ENCODE data around the gene SCFD2. TPM values are rescaled to one million over a fixed set of nuclear protein-coding genes. Genes with fewer than 3 reads are reported as not detected.

Gene SCFD2
- polyA plus RNA-seq, 1 of the 3 experiments (the other 2 are of a cell fraction), result 14.1 TPM

DNA sequence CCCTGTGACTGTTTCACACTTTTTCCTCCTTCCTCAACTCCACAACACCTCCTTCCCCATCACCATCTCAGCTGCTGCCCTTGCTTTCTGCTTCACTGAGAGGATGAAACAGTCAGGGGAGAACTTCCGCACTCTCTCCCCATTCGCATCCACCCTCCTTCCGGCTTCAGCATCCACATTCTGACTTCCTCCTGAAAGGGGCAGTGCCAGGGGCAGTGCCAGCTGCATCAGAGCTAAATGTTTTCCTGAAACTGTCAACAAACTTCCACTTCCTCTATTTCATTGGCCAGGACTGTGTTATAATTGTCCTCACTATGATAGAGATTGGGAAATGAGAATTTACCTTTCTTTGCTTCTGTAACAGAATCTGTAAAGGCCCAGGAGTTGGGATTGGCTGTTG is 521.9 kb downstream of the SCFD2 start (continued):
- TF ChIP-seq, protein P1, sequence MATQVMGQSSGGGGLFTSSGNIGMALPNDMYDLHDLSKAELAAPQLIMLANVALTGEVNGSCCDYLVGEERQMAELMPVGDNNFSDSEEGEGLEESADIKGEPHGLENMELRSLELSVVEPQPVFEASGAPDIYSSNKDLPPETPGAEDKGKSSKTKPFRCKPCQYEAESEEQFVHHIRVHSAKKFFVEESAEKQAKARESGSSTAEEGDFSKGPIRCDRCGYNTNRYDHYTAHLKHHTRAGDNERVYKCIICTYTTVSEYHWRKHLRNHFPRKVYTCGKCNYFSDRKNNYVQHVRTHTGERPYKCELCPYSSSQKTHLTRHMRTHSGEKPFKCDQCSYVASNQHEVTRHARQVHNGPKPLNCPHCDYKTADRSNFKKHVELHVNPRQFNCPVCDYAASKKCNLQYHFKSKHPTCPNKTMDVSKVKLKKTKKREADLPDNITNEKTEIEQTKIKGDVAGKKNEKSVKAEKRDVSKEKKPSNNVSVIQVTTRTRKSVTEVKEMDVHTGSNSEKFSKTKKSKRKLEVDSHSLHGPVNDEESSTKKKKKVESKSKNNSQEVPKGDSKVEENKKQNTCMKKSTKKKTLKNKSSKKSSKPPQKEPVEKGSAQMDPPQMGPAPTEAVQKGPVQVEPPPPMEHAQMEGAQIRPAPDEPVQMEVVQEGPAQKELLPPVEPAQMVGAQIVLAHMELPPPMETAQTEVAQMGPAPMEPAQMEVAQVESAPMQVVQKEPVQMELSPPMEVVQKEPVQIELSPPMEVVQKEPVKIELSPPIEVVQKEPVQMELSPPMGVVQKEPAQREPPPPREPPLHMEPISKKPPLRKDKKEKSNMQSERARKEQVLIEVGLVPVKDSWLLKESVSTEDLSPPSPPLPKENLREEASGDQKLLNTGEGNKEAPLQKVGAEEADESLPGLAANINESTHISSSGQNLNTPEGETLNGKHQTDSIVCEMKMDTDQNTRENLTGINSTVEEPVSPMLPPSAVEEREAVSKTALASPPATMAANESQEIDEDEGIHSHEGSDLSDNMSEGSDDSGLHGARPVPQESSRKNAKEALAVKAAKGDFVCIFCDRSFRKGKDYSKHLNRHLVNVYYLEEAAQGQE (IDR thresholded peaks at IDR 0.05; ENCODE audit: low read depth, low read length), result no peak

DNA sequence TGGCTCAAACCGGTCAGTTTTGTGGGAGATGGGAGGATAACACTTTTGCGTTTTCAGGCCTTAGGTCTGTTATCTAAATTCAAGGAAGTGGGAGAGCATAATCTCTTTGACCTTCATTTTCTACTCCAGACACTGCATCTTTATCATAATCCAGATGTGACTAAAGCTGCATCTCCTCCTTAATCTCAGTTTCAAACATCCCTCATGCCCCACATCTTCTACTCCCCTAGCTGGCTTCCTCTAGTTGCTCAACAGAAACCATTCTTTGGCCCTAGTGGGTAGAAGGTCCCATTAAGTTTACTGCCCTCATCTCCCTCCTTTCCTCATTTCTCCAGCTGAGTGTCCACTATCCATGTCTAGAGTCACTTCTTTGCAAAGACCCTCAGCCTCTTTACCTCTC is 522.5 kb downstream of the SCFD2 start:
- POLR2A ChIA-PET, result interaction anchor here (1.3 kb wide), 1 partner anchor 131 kb away, joined by 3 read pairs; no protein-coding TSS in a partner anchor
- Histone ChIP-seq H3K79me2 (ENCODE audit: insufficient read depth) (no peaks in the 10 kb centered on the region), H3K36me3 (replicated peaks in 1 of 2; ENCODE audit: control insufficient read depth in 1 of 2, insufficient read depth in 2 of 2, low read length in 1 of 2) (no peaks in the 10 kb centered on the region), H3K9ac (no peak overlapping the region), H3K4me1 (ENCODE audit: control insufficient read depth in 1 of 2, insufficient read depth in 2 of 2, low read depth in 1 of 2, low read length in 1 of 2) (peaks cover 0 to 58% of the 10 kb centered on the region in 2 experiments; a peak in 2 of 4 replicates), H3K4me3 (ENCODE audit: low read depth in 2 of 2, low read length in 1 of 2) (no peak overlapping the region), H4K20me1 (ENCODE audit: insufficient read depth) (no peaks in the 10 kb centered on the region), H3K27me3 (ENCODE audit: insufficient read depth) (no peaks in the 10 kb centered on the region), H2AFZ (ENCODE audit: low read depth) (no peak overlapping the region), H3K27ac (ENCODE audit: low read depth in 2 of 2, low read length in 1 of 2) (peak overlapping the region in 1 of 2 experiments; percentile 100; a peak in 2 of 4 replicates), H3F3A (replicated peaks; ENCODE audit: insufficient read depth) (peaks cover 7% of the 10 kb centered on the region), H3K4me2 (no peak overlapping the region), H3K9me3 (no peaks in the 10 kb centered on the region), H3K9me2 (no peaks in the 10 kb centered on the region)
- TF ChIP-seq RAD21 (IDR thresholded peaks at IDR 0.05; ENCODE audit: low read length), result no peak
- TF ChIP-seq CHD2 (IDR thresholded peaks at IDR 0.05; ENCODE audit: low read length, partially characterized antibody), result no peak
- no peak for TF ChIP-seq FOXJ3 (CRISPR knock-in tag; IDR thresholded peaks at IDR 0.05)
- TF ChIP-seq MEF2A (IDR thresholded peaks at IDR 0.05; ENCODE audit: borderline replicate concordance, low read depth), result no peak
- no peak for TF ChIP-seq GATA2 (CRISPR knock-in tag; IDR thresholded peaks at IDR 0.05)
- TF ChIP-seq GABPA (IDR thresholded peaks at IDR 0.05; ENCODE audit: low read depth), result no peak
- TF ChIP-seq RCOR1 (IDR thresholded peaks at IDR 0.05; ENCODE audit: low read length), result no peak
- no peak for TF ChIP-seq MXI1 (IDR thresholded peaks at IDR 0.05; ENCODE audit: low read depth, low read length)
- TF ChIP-seq, protein P2, sequence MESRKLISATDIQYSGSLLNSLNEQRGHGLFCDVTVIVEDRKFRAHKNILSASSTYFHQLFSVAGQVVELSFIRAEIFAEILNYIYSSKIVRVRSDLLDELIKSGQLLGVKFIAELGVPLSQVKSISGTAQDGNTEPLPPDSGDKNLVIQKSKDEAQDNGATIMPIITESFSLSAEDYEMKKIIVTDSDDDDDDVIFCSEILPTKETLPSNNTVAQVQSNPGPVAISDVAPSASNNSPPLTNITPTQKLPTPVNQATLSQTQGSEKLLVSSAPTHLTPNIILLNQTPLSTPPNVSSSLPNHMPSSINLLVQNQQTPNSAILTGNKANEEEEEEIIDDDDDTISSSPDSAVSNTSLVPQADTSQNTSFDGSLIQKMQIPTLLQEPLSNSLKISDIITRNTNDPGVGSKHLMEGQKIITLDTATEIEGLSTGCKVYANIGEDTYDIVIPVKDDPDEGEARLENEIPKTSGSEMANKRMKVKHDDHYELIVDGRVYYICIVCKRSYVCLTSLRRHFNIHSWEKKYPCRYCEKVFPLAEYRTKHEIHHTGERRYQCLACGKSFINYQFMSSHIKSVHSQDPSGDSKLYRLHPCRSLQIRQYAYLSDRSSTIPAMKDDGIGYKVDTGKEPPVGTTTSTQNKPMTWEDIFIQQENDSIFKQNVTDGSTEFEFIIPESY (IDR thresholded peaks at IDR 0.05; ENCODE audit: borderline replicate concordance, low read depth), result no peak
- TF ChIP-seq, protein P3, sequence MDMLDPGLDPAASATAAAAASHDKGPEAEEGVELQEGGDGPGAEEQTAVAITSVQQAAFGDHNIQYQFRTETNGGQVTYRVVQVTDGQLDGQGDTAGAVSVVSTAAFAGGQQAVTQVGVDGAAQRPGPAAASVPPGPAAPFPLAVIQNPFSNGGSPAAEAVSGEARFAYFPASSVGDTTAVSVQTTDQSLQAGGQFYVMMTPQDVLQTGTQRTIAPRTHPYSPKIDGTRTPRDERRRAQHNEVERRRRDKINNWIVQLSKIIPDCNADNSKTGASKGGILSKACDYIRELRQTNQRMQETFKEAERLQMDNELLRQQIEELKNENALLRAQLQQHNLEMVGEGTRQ (IDR thresholded peaks at IDR 0.05; ENCODE audit: borderline replicate concordance, low read depth, low read length), result no peak
- WGBS (ENCODE audit: low lambda C conversion rate), result 91% methylated on average over 2 of the region's 2 CpGs
- CTCF ChIA-PET, result interaction anchor here (0.6 kb wide), 1 partner anchor 1366 kb away, joined by 3 read pairs; no protein-coding TSS in a partner anchor
- DNase-seq, result no peak
